H1 (cell line): ENCODE measurements around the gene SLC27A2. TPM values are rescaled to one million over a fixed set of nuclear protein-coding genes. Genes with fewer than 3 reads are reported as not detected.

ENCODE experiments used
- CTCF ChIA-PET: fragments of 300-600 bp; sonication (Branson Sonifier 250); formaldehyde crosslinking; loops from one replicate; lab custom pipeline; 2021; ENCODE audit not compliant: partially characterized antibody; lab: Charles Lee
- POLR2A ChIA-PET: fragments of 300-600 bp; sonication (Branson Sonifier 250); formaldehyde crosslinking; loops from one replicate; lab custom pipeline; 2021; ENCODE audit warnings: inconsistent platforms; ENCODE audit not compliant: partially characterized antibody; lab: Charles Lee
- DNase-seq, 2 experiments: peaks; one replicate each; pipeline versions ENCODE4 v3.0.0 to v3.0.0-alpha.2; 2010 to 2022; ENCODE audit warnings: low spot score in 2 of 2, low read depth in 1 of 2, mixed read lengths in 1 of 2
- FAIRE-seq: peaks from 2 replicates; lab custom pipeline; 2011; peaks lifted over from hg19 to GRCh38; lab: Jason Lieb, UNC
- H2AFZ ChIP-seq: 2 replicates; pipeline ENCODE4 v1.8.1; 2012; ENCODE audit warnings: low read length, inconsistent platforms
- H2AK5ac ChIP-seq: 2 replicates; pipeline ENCODE4 v1.6.1; 2013; ENCODE audit warnings: low read depth, low read length
- H2BK120ac ChIP-seq: replicated peaks from 2 replicates; pipeline ENCODE3; 2013; ENCODE audit warnings: low read depth, low read length, inconsistent platforms
- H2BK12ac ChIP-seq: 2 replicates; pipeline ENCODE4 v1.6.1; 2013; ENCODE audit warnings: low read depth, low read length
- H2BK15ac ChIP-seq: 2 replicates; pipeline ENCODE4 v1.6.1; 2013; ENCODE audit warnings: low read length
- H2BK20ac ChIP-seq: 2 replicates; pipeline ENCODE4 v1.6.1; 2013; ENCODE audit warnings: low read length
- H2BK5ac ChIP-seq: 2 replicates; pipeline ENCODE4 v1.6.1; 2013; ENCODE audit warnings: low read depth, low read length
- H3K14ac ChIP-seq: 2 replicates; pipeline ENCODE4 v1.6.1; 2013; ENCODE audit warnings: inconsistent platforms; ENCODE audit not compliant: insufficient read length
- H3K18ac ChIP-seq: 2 replicates; pipeline ENCODE4 v1.6.1; 2013; ENCODE audit warnings: low read length; ENCODE audit errors: extremely low read depth
- H3K23ac ChIP-seq: 2 replicates; pipeline ENCODE4 v1.6.1; 2013; ENCODE audit warnings: inconsistent platforms; ENCODE audit not compliant: insufficient read length
- H3K23me2 ChIP-seq: 2 replicates; pipeline ENCODE4 v1.6.1; 2013; ENCODE audit warnings: low read depth, low read length
- H3K27ac ChIP-seq: 2 replicates; pipeline ENCODE4 v1.6.1; 2011; ENCODE audit warnings: low read depth, low read length, inconsistent platforms
- H3K27me3 ChIP-seq, 4 experiments: replicated peaks in 1 of 4; 1 replicate in 1 of 4; 2 replicates in 3 of 4; pipeline versions ENCODE4 v1.6.1 to v1.8.1; 2011 to 2013; ENCODE audit warnings: low read length in 3 of 4, mild to moderate bottlenecking in 3 of 4, inconsistent platforms in 2 of 4, mixed read lengths in 2 of 4, moderate library complexity in 1 of 4; ENCODE audit not compliant: control insufficient read depth in 3 of 4, insufficient read depth in 3 of 4; ENCODE audit errors: extremely low read depth in 1 of 4
- H3K36me3 ChIP-seq, 4 experiments: 2 replicates each; pipeline versions ENCODE4 v1.6.1 to v1.8.1; 2011 to 2013; ENCODE audit warnings: mild to moderate bottlenecking in 4 of 4, low read length in 3 of 4, moderate library complexity in 2 of 4, control low read depth in 1 of 4, inconsistent platforms in 1 of 4; ENCODE audit not compliant: insufficient read depth in 4 of 4, control insufficient read depth in 2 of 4
- H3K4ac ChIP-seq: replicated peaks from 2 replicates; pipeline ENCODE3; 2013; ENCODE audit warnings: low read length, low read depth, mixed read lengths, inconsistent platforms; ENCODE audit not compliant: insufficient read length
- H3K4me1 ChIP-seq, 4 experiments: replicated peaks in 1 of 4; 1 replicate in 1 of 4; 2 replicates in 3 of 4; pipeline versions ENCODE4 v1.6.1 to v1.8.1; 2011 to 2013; ENCODE audit warnings: low read length in 3 of 4, inconsistent platforms in 2 of 4, mixed read lengths in 1 of 4; ENCODE audit not compliant: insufficient read depth in 4 of 4, control insufficient read depth in 3 of 4
- H3K4me2 ChIP-seq, 2 experiments: 2 replicates each; pipeline versions ENCODE4 v1.6.1 to v1.8.1; 2011 to 2013; ENCODE audit warnings: low read depth in 2 of 2, low read length in 2 of 2, control low read depth in 1 of 2, inconsistent platforms in 1 of 2, mild to moderate bottlenecking in 1 of 2; ENCODE audit not compliant: insufficient read depth in 1 of 2
- H3K4me3 ChIP-seq, 4 experiments: fragments of 200-600, 300-600 bp in 1 of 4; sonication (generic), shearing (Covaris generic), sonication (Bioruptor Twin) in 1 of 4; 2 replicates each; pipeline versions ENCODE4 v1.5.1 to v1.8.1; 2011 to 2016; ENCODE audit warnings: low read length in 4 of 4, low read depth in 3 of 4, control low read depth in 2 of 4, inconsistent platforms in 2 of 4, mild to moderate bottlenecking in 2 of 4, mixed read lengths in 1 of 4, moderate library complexity in 1 of 4; ENCODE audit not compliant: insufficient read depth in 2 of 4; ENCODE audit errors: extremely low read depth in 1 of 4
- H3K56ac ChIP-seq: replicated peaks from 2 replicates; pipeline ENCODE3; 2013; ENCODE audit warnings: low read depth, mild to moderate bottlenecking, mixed read lengths, low read length, inconsistent platforms; ENCODE audit not compliant: insufficient read length
- H3K79me1 ChIP-seq: 2 replicates; pipeline ENCODE4 v1.6.1; 2013; ENCODE audit warnings: low read depth, low read length, control low read depth
- H3K79me2 ChIP-seq, 2 experiments: 2 replicates each; pipeline versions ENCODE4 v1.6.1 to v1.8.1; 2012 to 2013; ENCODE audit warnings: low read length in 2 of 2, mild to moderate bottlenecking in 2 of 2, inconsistent platforms in 1 of 2; ENCODE audit not compliant: insufficient read depth in 2 of 2, control insufficient read depth in 1 of 2
- H3K9ac ChIP-seq, 4 experiments: replicated peaks in 1 of 4; 1 replicate in 1 of 4; 2 replicates in 3 of 4; pipeline versions ENCODE4 v1.6.1 to v1.8.1; 2011 to 2013; ENCODE audit warnings: low read depth in 3 of 4, low read length in 3 of 4, control low read depth in 2 of 4, mild to moderate bottlenecking in 2 of 4, moderate library complexity in 2 of 4, inconsistent platforms in 1 of 4; ENCODE audit errors: extremely low read depth in 1 of 4
- H3K9me3 ChIP-seq, 2 experiments: 2 replicates each; pipeline versions ENCODE4 v1.6.1 to v1.8.1; 2012 to 2013; ENCODE audit warnings: mild to moderate bottlenecking in 2 of 2, moderate library complexity in 2 of 2, control low read depth in 1 of 2, inconsistent platforms in 1 of 2, low read depth in 1 of 2, low read length in 1 of 2, mixed read lengths in 1 of 2; ENCODE audit not compliant: insufficient read depth in 2 of 2
- H4K20me1 ChIP-seq, 2 experiments: replicated peaks in 1 of 2; 2 replicates each; pipeline versions ENCODE3 to v1.8.1; 2011 to 2013; ENCODE audit warnings: inconsistent platforms in 2 of 2, low read length in 2 of 2, mild to moderate bottlenecking in 1 of 2; ENCODE audit not compliant: insufficient read depth in 2 of 2, control insufficient read depth in 1 of 2
- H4K5ac ChIP-seq: 2 replicates; pipeline ENCODE4 v1.6.1; 2013; ENCODE audit warnings: low read length, low read depth, mixed read lengths, inconsistent platforms; ENCODE audit not compliant: insufficient read length
- H4K8ac ChIP-seq: 2 replicates; pipeline ENCODE4 v1.8.0; 2013; ENCODE audit warnings: mild to moderate bottlenecking, moderate library complexity, low read length, inconsistent platforms; ENCODE audit not compliant: insufficient read depth; ENCODE audit errors: extremely low read depth
- H4K91ac ChIP-seq: replicated peaks from 2 replicates; pipeline ENCODE3; 2013; ENCODE audit warnings: low read length, mixed read lengths, inconsistent platforms; ENCODE audit not compliant: insufficient read length
- BACH1 ChIP-seq: IDR thresholded peaks from 2 replicates; pipeline ENCODE4 v1.6.1; 2012; ENCODE audit warnings: low read length, improper control_type of control experiment
- FOSL1 ChIP-seq: IDR thresholded peaks from 2 replicates; pipeline ENCODE4 v1.6.1; 2011; ENCODE audit warnings: mild to moderate bottlenecking, low read depth, low read length, moderate library complexity; ENCODE audit not compliant: insufficient read depth
- GTF2F1 ChIP-seq: IDR thresholded peaks from 2 replicates; pipeline ENCODE4 v1.6.1; 2012; ENCODE audit warnings: low read depth, low read length, improper control_type of control experiment, borderline replicate concordance
- PHF8 ChIP-seq: fragments of 200-600 bp; sonication (generic); conservative IDR thresholded peaks from 2 replicates; pipeline ENCODE4 v1.7.1; 2012; ENCODE audit warnings: low read depth, mild to moderate bottlenecking, inconsistent platforms, low read length, moderate library complexity
- WGBS, 2 experiments: shearing (Covaris generic) in 1 of 2; methylation state at CpG; one replicate each; pipeline versions ENCODE4 v1.1.6 to v1.1.7; 2013 to 2015; ENCODE audit warnings: low lambda C conversion rate in 2 of 2, mixed read lengths in 2 of 2, inconsistent platforms in 1 of 2, low coverage in 1 of 2, missing lambda C conversion rate in 1 of 2; ENCODE audit not compliant: insufficient replicate concordance in 2 of 2, insufficient coverage in 1 of 2, insufficient read length in 1 of 2; ENCODE audit errors: extremely low coverage in 1 of 2, missing lambda C conversion rate in 1 of 2; 5-methylcytosine and 5-hydroxymethylcytosine counted together
- polyA plus RNA-seq, 7 experiments: library from polyadenylated mRNA; depleted of rRNA in 3 of 7; stranded (reverse) in 5 of 7; unstranded in 2 of 7; fragments of >200 nt in 5 of 7; fragments of 200-250 nt in 2 of 7; gene quantifications; 1 replicate in 5 of 7; 2 replicates in 1 of 7; 4 replicates in 1 of 7; pipeline versions ENCODE4 v1.2.1 to v1.2.3, GENCODE V29; 2011 to 2013; ENCODE audit warnings: missing spikeins in 2 of 7, mixed read lengths in 2 of 7
- total RNA-seq: library from RNA; stranded (reverse); fragmentation: NEBNext Ultra II Directional; extraction: Animal tissue kit (Norgen Biotek cat#: 25700); gene quantifications from 2 replicates; pipeline ENCODE4 v1.2.1, GENCODE V29; 2021

Gene SLC27A2
- total and polyA plus RNA-seq, 2 of the 8 experiments (the other 6 are each of a cell fraction or from before 2014, with no cell fraction given), result 5.6 to 5.8 TPM

- Histone ChIP-seq H2BK15ac (no peak overlapping the region), H3K4me1 (no peaks in the 10 kb centered on the region), H3K4me2 (no peak overlapping the region), H2BK12ac (no peak overlapping the region), H2BK20ac (no peak overlapping the region), H4K8ac (no peak overlapping the region), H2AFZ (no peak overlapping the region), H3K36me3 (peaks cover 0 to 3% (median 0%) of the 10 kb centered on the region in 4 experiments; a peak in 2 of 8 replicates), H2BK5ac (no peak overlapping the region), H4K20me1 (no peaks in the 10 kb centered on the region), H3K4ac (no peak overlapping the region), H3K9me3 (no peaks in the 10 kb centered on the region), H3K23ac (no peak overlapping the region), H3K27me3 (no peaks in the 10 kb centered on the region), H3K4me3 (no peak overlapping the region), H3K27ac (no peak overlapping the region), H4K5ac (no peak overlapping the region), H3K79me2 (no peaks in the 10 kb centered on the region; a peak in 1 of 4 replicates), H2AK5ac (no peak overlapping the region), H3K79me1 (no peaks in the 10 kb centered on the region), H3K18ac (no peak overlapping the region), H3K23me2 (no peaks in the 10 kb centered on the region), H3K14ac (no peak overlapping the region), H2BK120ac (no peak overlapping the region), H3K56ac (no peak overlapping the region), H3K9ac (no peak overlapping the region), H4K91ac (no peak overlapping the region)
- no peak for DNase-seq
- WGBS, 2 experiments, result 94% methylated on average over 5 of the region's 5 CpGs; no CpG with 5 or more reads in 1 of the 2 experiments
- POLR2A ChIA-PET, result no interaction called here
- FAIRE-seq, result no peak
- TF ChIP-seq BACH1, result no peak
- no peak for TF ChIP-seq GTF2F1
- no peak for TF ChIP-seq FOSL1
- TF ChIP-seq PHF8, result no peak
- CTCF ChIA-PET, result interaction anchor here (0.7 to 1.7 kb wide), 4 partner anchors 15 to 100 kb away, joined by 3 to 9 read pairs (median 5); no protein-coding TSS in a partner anchor
Observed at GRCh38 chr15:50224606-50225005, 42.6 kb downstream of the SLC27A2 start.
